UCSD-AML1 (cell line): ENCODE results near the gene CFAP99.
"Not testable (repeated sequence)": the region's sequence is repeated elsewhere in the genome, so short reads cannot be mapped to it uniquely, and the experiment has no call there.

ENCODE experiments used
- DNase-seq: peaks from one replicate; lab custom pipeline; 2025; ENCODE audit not compliant: unreplicated experiment; lab: John Stamatoyannopoulos, UW

Gene CFAP99

GRCh38 chr4:2427383-2428334 is 8.9 kb downstream of the CFAP99 start:
- DNase-seq = no peak

DNA sequence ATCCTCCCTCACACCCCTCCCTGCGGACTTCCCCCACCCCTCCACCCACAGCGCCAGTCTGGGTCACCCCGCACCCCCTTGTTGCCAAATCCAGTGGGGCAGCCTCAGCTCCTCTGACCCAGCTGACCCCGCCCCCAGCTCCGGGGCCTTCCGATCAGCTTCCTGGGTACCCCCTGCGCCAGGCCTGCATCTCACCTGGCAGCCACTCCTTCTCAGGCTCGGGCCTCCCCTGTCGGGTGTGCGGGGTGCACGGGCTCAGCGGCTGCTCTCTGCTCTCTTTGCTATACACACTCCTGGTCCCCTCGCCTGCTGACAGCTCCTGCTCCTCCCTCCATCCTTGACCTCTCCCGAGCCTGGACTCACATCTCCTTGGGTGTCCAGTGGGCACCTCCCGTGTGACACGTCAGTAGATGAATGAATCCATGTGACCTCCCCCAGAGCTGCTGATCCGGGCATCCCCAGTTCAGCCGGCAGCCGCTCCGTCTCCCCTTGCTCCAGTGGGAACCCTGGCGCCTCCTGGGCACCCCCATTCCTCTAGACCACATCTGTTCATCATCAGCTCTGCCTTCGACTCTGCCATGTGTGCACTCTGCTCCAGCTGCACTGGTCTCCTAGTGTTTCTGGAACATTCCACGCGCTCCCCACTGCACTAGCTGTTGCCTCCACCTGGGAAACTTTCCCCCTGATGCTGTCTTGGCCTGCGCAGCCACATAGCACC is 9.9 kb downstream of the CFAP99 start:
- no peak for DNase-seq

DNA sequence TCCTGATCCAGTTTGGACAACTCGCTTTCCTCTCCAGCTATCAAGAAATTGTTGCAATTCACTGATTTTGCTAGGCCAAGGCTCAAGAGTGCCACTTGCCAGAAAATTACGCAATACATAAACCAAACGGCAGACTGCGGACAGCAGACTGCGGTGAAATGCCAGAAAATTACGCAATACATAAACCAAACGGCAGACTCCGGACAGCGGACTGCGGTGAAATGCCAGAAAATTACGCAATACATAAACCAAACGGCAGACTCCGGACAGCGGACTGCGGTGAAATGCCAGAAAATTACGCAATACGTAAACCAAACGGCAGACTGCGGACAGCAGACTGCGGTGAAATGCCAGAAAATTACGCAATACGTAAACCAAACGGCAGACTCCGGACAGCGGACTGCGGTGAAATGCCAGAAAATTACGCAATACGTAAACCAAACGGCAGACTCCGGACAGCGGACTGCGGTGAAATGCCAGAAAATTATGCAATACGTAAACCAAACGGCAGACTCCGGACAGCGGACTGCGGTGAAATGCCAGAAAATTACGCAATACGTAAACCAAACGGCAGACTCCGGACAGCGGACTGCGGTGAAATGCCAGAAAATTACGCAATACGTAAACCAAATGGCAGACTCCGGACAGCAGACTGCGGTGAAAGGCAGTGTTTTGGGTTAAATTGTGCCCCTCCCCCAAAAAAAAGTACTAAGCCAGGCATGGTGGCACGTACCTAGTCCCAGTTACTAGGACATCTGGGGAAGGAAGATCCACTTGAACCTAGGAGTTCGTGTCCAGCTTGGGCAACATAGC is 11.4 kb downstream of the CFAP99 start:
- DNase-seq = not testable (repeated sequence)

- no peak for DNase-seq
Observed at GRCh38 chr4:2432004-2432403, 13.2 kb downstream of the CFAP99 start.

DNA sequence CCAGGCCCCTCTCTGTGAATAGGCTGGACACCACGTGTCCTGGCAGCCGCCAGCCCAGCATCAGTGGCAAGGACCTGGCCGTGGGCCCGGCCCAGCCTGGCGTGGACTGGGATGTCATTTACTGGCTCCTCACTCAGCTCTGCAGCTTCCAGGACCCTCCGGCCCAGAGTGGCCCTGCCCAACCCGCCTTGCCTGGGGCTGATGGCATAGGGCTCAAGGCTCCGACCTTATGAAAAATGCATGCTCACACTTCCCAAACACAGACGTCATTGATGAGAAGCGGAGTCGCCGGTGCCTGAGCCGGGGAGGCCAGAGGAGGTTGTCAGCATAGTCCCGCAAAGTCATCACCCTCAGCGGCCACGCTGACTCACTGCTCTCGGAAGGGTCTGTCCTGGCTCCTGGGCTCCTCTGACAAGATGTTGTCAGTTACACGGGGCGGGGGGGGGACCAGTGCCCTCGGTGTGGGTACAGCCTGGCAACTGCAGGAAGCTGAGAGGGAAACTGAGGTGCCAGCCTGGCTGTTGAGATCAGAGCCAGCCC is 14.3 kb downstream of the CFAP99 start:
- DNase-seq = peak; percentile 27

- no peak for DNase-seq
Observed at GRCh38 chr4:2433609-2434350, 15.0 kb downstream of the CFAP99 start.

GRCh38 chr4:2434420-2434819 is 15.7 kb downstream of the CFAP99 start:
- no peak for DNase-seq

DNA sequence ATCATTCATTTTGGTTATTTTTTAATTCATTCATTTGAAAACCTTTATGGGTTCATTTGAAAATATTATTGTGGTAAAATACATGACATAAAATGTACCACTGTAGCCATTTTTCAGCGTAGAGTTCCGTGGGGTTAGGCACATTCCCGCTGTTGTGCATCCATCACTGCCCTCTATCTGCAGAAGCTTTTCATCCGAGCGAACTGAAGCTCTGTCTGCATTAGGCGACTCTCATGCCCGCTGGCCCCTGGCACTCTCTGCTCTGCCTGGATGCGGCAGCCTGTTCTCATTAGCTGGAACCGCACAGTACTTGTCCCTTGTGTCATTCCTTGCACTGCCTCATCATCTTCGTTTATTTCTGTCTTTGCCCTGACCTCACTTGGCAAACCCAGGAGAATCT is 17.5 kb downstream of the CFAP99 start:
- no peak for DNase-seq

DNA sequence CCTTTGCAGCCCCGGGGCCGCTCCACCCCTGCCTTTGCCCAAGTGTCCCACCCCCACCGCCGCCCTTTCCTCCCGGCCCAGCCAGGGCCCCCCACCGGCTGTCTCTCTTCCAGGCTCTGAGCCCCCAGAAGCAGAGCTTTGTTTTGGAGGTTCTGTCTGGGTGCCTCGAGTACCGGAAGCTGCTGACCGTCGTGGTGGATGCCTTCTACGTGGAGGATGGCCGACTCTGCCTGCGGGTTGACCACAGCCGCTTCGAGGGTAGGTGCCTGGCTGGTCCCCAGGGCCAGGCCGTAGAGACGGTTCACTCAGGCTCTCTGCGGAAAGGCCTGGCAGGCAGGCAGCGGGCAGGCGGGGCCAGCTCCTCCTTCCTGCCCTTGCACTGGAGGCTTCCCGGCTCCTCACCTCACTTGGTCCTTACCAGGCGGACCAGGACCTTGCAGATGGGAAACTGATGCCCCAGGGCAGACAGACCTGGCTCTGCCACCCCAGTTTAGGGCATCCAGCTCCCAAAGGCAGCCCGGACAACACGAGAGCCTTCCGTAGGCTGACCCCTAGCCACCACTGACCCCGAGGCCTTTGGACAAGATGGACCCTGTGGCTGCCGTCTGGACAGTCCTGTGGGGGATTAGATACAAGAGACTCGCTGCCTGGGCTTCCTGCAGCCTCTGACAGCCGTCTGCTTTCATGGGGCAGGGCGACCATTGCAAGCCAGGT is 18.2 kb downstream of the CFAP99 start:
- no peak for DNase-seq

GRCh38 chr4:2437475-2438215 is 18.9 kb downstream of the CFAP99 start:
- no peak for DNase-seq

DNA sequence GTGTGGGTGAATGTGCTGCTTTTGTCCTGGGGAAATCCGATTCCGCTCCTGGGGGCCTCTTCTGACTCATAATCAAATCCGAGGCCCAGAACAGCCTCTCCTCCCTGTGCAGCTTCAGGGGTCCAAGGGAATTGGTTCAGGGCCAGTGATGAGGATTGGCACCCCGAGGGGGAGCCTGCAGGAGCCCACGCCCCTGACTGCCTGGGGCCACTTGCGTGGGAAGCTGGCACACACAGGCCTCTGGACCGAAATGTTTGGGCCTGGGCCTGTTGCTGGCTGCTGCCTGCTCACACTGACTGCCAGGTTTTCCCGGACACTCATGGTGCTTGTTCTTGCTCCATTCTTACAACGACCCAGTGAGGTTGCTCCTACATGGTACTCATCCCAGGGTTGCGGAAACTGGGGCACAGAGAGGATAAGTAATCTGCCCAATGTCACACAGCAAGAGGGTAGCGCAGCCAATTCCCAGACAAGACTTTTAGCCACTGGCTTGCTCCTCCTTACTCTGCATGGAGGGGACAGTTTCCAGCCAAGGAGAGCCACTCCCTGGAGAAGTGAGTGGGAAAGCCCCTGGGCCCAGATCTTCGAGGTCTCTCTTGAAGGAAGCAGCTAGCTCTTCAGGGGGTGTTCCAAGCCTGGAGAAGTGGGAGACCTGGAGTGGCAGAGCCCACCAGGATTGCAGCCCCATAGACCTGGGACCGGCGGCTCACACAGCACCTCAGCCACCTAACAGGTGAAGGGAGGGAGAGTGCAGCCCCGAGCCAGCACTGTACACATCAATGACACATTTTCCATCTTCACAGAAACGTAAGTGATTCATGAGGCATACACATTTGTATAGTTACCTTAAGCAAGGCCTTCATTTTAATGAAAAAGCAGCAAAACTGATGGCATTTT is 20.3 kb downstream of the CFAP99 start:
- DNase-seq = no peak

- DNase-seq = peak; percentile 85
Observed at GRCh38 chr4:2441393-2442174, 22.8 kb downstream of the CFAP99 start.

- DNase-seq = no peak
Observed at GRCh38 chr4:2442175-2442993, 23.6 kb downstream of the CFAP99 start.

GRCh38 chr4:2443061-2443730 is 24.4 kb downstream of the CFAP99 start:
- no peak for DNase-seq

DNA sequence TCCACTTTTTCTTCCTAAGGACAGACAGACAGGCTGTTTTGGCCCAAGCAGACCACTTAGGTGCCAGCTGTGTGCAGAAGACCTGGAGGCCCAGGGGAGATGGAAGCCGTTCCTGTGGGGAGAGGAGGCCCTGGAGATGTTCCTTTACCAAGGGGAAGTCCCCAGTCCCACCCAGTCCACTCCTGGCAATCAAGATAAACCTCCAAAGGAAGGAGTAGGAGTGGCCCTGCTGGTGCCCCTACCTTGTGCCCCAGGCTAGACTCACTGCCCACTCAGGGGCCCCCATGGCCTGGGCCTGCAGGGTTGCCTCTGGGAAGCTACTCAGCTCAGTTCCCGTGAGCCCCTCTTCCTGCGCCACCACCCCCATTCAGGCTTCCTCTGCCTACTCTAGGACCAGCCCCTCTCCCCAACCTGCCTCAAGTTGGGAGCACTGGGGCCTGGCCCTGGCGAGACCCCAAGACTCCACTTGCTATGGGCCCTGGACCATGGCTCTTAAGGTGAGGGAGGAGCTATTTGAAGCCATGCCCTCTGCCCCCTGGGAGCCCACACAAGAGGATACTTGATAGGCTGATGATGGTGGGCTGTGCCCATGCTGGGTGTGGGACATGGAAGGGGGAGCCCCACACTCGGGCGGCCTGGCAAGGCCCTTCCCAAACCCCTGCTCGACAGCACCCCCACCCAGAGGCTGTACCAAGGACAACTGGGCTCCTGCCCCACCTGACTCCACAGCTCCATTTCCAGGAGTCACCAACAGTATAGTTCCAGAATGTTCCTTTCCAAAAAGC is 25.4 kb downstream of the CFAP99 start:
- DNase-seq = no peak
